Measurements from ENCODE around the gene AGBL2. TPM values are rescaled to one million over a fixed set of nuclear protein-coding genes. Genes with fewer than 3 reads are reported as not detected.

AGBL2 gene
- total RNA-seq, 2 experiments from 2014 or later: 4.5 to 7.1 TPM

- H3K9me3 Mint-ChIP-seq: no peaks in the 10 kb centered on the region
- H3K36me3 Mint-ChIP-seq (ENCODE audit: low read depth): no peaks in the 10 kb centered on the region
- ChIA-PET CTCF (interaction anchor here (0.6 to 1.0 kb wide), 2 partner anchors 56 to 120 kb away, joined by 3 read pairs; no protein-coding TSS in a partner anchor), POLR2A (interaction anchor here (0.7 kb wide), 1 partner anchor 118 kb away, joined by 3 read pairs; no protein-coding TSS in a partner anchor)
- H3K27me3 Mint-ChIP-seq: no peaks in the 10 kb centered on the region
- H3K27ac Mint-ChIP-seq: no peak overlapping the region
- TF ChIP-seq CTCF (IDR thresholded peaks at IDR 0.05): no peak
- ATAC-seq (no peak), DNase-seq (no peak)
- intact Hi-C loops (cut with micrococcal nuclease): no loop called here
- no peaks in the 10 kb centered on the region for H3K4me1 Mint-ChIP-seq (ENCODE audit: low read depth)
- no peak overlapping the region for H3K4me3 Mint-ChIP-seq
These were observed 29.0 kb downstream of the AGBL2 start for GRCh38 chr11:47686151-47686550.

GRCh38 chr11:47675851-47676250, 39.3 kb downstream of the AGBL2 start:
- ChIA-PET POLR2A (no interaction called here), CTCF (interaction anchor here (0.9 kb wide), 1 partner anchor 41 kb away, joined by 4 read pairs; no protein-coding TSS in a partner anchor)
- DNase-seq (no peak), ATAC-seq (no peak)
- no peaks in the 10 kb centered on the region for H3K9me3 Mint-ChIP-seq
- intact Hi-C loops (cut with micrococcal nuclease): no loop called here
- H3K4me1 Mint-ChIP-seq (ENCODE audit: low read depth): no peaks in the 10 kb centered on the region
- TF ChIP-seq CTCF (IDR thresholded peaks at IDR 0.05): no peak
- no peak overlapping the region for H3K27ac Mint-ChIP-seq
- no peak overlapping the region for H3K4me3 Mint-ChIP-seq
- H3K27me3 Mint-ChIP-seq: no peaks in the 10 kb centered on the region
- no peaks in the 10 kb centered on the region for H3K36me3 Mint-ChIP-seq (ENCODE audit: low read depth)

GRCh38 chr11:47672283-47672730, 42.9 kb downstream of the AGBL2 start:
- TF ChIP-seq CTCF (IDR thresholded peaks at IDR 0.05): no peak
- Mint-ChIP-seq H3K4me1 (ENCODE audit: low read depth) (no peaks in the 10 kb centered on the region), H3K4me3 (no peak overlapping the region), H3K27ac (no peak overlapping the region), H3K9me3 (no peaks in the 10 kb centered on the region), H3K27me3 (no peaks in the 10 kb centered on the region), H3K36me3 (ENCODE audit: low read depth) (no peaks in the 10 kb centered on the region)
- CTCF ChIA-PET: no interaction called here
- ATAC-seq: no peak
- no peak for DNase-seq
- intact Hi-C loops (cut with micrococcal nuclease): no loop called here
- POLR2A ChIA-PET: no interaction called here

DNA sequence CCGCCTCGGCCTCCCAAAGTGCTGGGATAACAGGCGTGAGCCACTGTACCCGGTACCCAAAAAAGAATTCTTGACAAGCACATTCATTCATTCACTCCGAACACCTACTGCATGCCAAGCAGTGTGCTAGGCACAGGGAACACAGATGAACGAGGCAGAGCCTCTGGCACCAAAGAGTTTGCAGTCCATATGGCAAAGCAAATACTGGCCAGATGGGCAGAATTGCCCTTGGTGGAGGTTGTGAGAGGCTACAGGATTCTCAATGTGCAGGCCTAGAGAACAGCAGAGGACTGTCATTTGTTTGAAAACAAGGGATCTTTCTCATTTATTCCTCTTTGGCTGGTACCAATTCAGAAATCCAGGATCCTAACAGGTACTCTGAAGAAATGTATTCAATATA, 45.3 kb downstream of the AGBL2 start:
- no peaks in the 10 kb centered on the region for H3K9me3 Mint-ChIP-seq
- no peaks in the 10 kb centered on the region for H3K36me3 Mint-ChIP-seq (ENCODE audit: low read depth)
- no peak for DNase-seq
- H3K27me3 Mint-ChIP-seq: no peaks in the 10 kb centered on the region
- no peak for ATAC-seq
- ChIA-PET POLR2A (no interaction called here), CTCF (no interaction called here)
- no peak for TF ChIP-seq CTCF (IDR thresholded peaks at IDR 0.05)
- H3K4me1 Mint-ChIP-seq (ENCODE audit: low read depth): no peaks in the 10 kb centered on the region
- intact Hi-C loops (cut with micrococcal nuclease): no loop called here
- no peak overlapping the region for H3K4me3 Mint-ChIP-seq
- no peak overlapping the region for H3K27ac Mint-ChIP-seq

- H3K27ac Mint-ChIP-seq: no peak overlapping the region
- CTCF ChIA-PET: no interaction called here
- H3K36me3 Mint-ChIP-seq (ENCODE audit: low read depth): no peaks in the 10 kb centered on the region
- no peaks in the 10 kb centered on the region for H3K27me3 Mint-ChIP-seq
- DNase-seq (no peak), ATAC-seq (no peak)
- POLR2A ChIA-PET: interaction anchor here (0.5 kb wide), 1 partner anchor 34 kb away, joined by 4 read pairs; no protein-coding TSS in a partner anchor
- no peaks in the 10 kb centered on the region for H3K9me3 Mint-ChIP-seq
- no peak overlapping the region for H3K4me3 Mint-ChIP-seq
- H3K4me1 Mint-ChIP-seq (ENCODE audit: low read depth): no peaks in the 10 kb centered on the region
- no peak for TF ChIP-seq CTCF (IDR thresholded peaks at IDR 0.05)
- intact Hi-C loops (cut with micrococcal nuclease): no loop called here
These were observed 46.5 kb downstream of the AGBL2 start for GRCh38 chr11:47668665-47669064.

All from activated CD8-positive, alpha-beta T cell treated with anti-CD3 and anti-CD28 coated beads for 36 hours (primary cell).